ENCODE data around the gene GIPR.

DNA sequence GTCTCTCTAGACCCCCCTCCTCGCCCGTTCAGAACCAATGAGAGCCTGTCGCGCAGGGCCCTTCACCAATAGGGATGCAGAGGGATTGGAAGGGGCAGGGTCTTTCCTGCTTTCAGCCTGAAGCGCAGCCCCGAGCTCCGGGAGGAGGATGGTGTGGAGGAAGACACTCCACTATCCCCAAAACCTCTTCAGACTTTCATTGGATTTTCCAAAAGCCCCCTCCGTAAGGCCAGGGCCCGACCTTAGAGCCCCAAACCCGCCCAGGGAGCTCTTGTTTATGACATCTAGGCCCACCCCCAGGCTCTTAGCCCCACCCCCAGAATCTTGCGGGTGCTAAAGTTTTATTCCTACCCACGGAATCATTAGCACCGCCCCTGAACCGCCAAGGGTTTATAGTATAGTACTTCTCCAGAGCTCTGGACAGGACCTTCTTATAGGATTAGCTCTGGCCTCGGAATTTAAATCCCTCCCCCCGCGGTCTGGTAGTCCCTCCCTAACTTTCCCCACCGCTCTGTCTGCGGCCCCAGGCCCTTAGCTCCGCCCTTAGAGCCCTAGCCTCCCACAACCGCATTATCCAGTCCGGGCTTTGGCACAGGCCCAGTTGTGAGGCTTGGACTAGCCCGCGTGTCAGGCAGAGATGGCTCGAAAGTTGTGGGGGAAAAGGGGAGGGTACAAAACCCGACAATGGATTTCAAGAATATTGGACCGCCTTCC, 22.2 kb upstream of the GIPR start:
- TF ChIP-seq PATZ1 (CRISPR knock-in tag; IDR thresholded peaks at IDR 0.05; ENCODE audit: borderline replicate concordance) (peak; percentile 64; the same call in 1 of the 2 replicates), GLIS3 (CRISPR knock-in tag; IDR thresholded peaks at IDR 0.05) (0 out of 2 replicates have a peak, but pooled peaks have one; percentile 56), ISL1 (CRISPR knock-in tag; IDR thresholded peaks at IDR 0.05) (no peak), PPARA (CRISPR knock-in tag; IDR thresholded peaks at IDR 0.05; ENCODE audit: borderline replicate concordance) (no peak)

Data from SK-N-SH treated with all-trans-retinoic acid at 6 μM for 48 hours (cell line).